HG02981 (cell line): Measurements from ENCODE around the gene MAN2B1.
"Not testable (repeated sequence)": the region's sequence is repeated elsewhere in the genome, so short reads cannot be mapped to it uniquely, and the experiment has no call there.

ENCODE experiments used
- ATAC-seq: cut with Tn5 transposase; IDR thresholded peaks from one replicate; pipeline ENCODE4 v1.9.1; 2021; ENCODE audit warnings: mild to moderate bottlenecking, moderate library complexity; ENCODE audit not compliant: unreplicated experiment

Gene MAN2B1

GRCh38 chr19:12623361-12624031 is 43.0 kb downstream of the MAN2B1 start:
- no peak for ATAC-seq

- ATAC-seq = not testable (repeated sequence)
These were observed 45.1 kb downstream of the MAN2B1 start for GRCh38 chr19:12621253-12622024.

GRCh38 chr19:12617646-12618045 is 48.9 kb downstream of the MAN2B1 start:
- no peak for ATAC-seq

GRCh38 chr19:12611361-12611699 is 55.2 kb downstream of the MAN2B1 start:
- no peak for ATAC-seq

GRCh38 chr19:12610540-12611360 is 55.8 kb downstream of the MAN2B1 start, which contains the start of the genes ZNF490 and ZNF791:
Gene ZNF490, minus strand, starts transcription at chr19:12610813. Its CDS starts 133 bp downstream, at chr19:12610680.
Gene ZNF791, plus strand, starts transcription at chr19:12610920. Its CDS starts 160 bp downstream, at chr19:12611080.
- peak; percentile 80 for ATAC-seq

- no peak for ATAC-seq
These were observed 58.9 kb downstream of the MAN2B1 start for GRCh38 chr19:12607631-12608030.

GRCh38 chr19:12606796-12607195 is 59.7 kb downstream of the MAN2B1 start:
- ATAC-seq = no peak

GRCh38 chr19:12603714-12604113 is 62.8 kb downstream of the MAN2B1 start:
- no peak for ATAC-seq

- no peak for ATAC-seq
These were observed 68.9 kb downstream of the MAN2B1 start for GRCh38 chr19:12597594-12597993.

- no peak for ATAC-seq
These were observed 69.5 kb downstream of the MAN2B1 start for GRCh38 chr19:12596927-12597548.
